CD4-positive, alpha-beta T cell treated with Interleukin-17A for 1 hour (primary cell): ENCODE data around the gene ST3GAL3.
A peak's percentile ranks its signal among the peaks of the same experiment; 100 is the strongest.
"Not testable (repeated sequence)": the region's sequence is repeated elsewhere in the genome, so short reads cannot be mapped to it uniquely, and the experiment has no call there.

Experiments used
- DNase-seq: peaks from one replicate; pipeline ENCODE4 v3.0.0-alpha.2; 2020

Gene ST3GAL3

DNA sequence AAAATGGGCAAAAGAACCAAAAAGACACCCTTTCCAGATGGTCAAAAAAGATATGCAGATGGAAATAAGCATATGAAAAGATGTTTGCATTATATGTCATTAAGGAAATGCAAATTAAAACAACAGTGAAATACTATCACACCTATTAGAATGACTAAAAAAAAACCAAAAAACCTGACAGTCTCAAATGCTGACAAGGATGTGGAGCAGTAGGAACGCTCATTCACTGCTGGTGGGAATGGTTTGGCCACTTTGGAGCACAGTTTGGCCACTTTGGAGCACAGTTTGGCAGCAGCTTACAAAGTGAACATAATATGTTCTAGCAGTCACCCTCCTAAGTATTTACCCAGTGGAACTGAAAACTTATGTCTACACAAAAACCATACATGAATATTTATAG, 121.2 kb downstream of the ST3GAL3 start:
- DNase-seq, result no peak

DNA sequence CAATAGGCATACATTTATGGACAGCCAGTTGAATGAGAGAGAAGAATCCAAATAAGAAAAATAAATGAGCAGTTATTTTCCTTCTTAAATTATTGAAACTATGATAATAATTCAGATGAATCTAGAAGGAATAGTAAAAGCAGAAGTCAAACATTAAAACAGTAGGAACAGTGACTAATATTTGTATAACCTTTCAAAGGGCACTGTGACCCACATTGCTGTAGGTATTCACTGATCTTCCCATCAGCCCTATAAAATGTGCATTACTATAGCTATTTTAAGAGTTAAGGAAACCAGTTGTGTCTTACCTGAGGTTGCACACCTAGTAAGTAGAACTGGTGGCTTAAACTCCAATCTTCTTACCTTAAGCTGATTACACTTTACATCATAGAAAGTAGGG, 123.5 kb downstream of the ST3GAL3 start:
- DNase-seq, result no peak

DNA sequence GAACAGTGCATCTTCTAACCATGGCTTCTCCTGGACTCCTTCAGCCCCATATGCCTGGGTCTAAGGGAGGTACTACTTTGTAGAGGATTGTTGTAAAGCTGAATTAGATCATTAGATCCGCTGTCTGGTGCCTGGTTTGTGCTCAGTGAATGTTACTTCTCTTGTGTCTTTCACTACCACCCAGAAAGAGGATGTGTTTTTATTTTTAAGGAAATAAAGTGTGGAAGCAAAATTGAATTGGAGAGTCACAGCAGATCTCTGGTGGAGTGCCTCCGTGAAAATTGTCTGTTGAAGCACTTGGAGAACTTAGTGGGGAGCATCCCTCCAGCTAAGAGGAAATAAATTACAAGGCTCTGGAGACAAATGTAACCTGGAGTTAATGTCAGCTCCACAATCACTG, 124.5 kb downstream of the ST3GAL3 start:
- DNase-seq, result no peak

DNA sequence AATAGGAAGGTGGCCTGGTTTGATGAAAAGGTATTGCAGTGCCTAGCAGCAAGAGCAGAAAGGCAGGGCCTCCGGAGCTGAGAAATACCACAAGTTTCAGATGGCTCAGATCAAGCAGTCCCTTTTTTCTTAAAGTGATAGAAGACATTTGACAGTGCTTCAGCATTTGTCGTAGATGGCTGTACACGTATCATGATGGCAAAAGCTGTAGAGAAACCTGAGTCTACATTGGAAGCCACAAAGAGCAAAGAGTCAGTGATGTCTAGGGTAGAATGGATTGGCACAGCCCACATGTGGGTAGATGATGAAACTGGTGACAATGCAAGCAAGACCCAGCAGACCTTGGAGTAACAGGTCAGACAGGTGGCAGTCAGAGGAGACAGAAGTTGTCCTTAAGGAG, 124.9 kb downstream of the ST3GAL3 start:
- DNase-seq, result no peak

DNA sequence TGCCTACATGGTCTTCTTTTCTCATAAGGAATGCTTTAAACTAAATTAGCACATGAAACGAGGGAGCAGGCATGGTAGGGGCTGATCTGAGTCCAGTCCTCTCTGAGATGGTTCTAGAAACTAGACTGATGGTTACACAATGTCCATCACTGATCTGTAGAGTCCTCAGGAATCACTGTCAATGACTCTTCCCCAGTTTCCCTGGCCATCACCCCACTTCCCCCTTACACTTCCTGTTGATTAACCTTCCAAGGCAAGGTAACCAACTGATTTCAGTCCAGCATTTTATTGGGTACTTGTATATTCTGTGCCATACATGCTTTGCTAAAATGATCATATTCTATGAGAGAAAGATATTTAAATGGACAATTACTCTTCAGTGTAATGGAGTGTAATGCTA, 125.7 kb downstream of the ST3GAL3 start:
- DNase-seq, result no peak

DNA sequence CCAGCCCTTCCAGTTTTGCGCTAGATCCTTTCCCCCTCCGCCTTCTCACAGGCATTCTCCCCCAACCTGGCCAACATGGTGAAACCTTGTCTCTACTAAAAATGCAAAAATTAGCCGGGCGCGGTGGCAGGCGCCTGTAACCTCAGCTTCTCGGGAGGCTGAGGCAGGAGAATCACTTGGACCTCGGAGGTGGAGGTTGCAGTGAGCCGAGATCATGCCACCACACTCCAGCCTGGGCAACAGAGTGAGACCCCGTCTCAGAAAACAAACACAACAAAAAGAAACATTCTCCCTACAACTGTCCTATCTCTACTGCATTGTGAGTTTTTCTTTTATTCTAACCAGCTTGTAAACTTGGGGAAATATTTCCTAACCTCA, 126.6 kb downstream of the ST3GAL3 start:
- not testable (repeated sequence) for DNase-seq

DNA sequence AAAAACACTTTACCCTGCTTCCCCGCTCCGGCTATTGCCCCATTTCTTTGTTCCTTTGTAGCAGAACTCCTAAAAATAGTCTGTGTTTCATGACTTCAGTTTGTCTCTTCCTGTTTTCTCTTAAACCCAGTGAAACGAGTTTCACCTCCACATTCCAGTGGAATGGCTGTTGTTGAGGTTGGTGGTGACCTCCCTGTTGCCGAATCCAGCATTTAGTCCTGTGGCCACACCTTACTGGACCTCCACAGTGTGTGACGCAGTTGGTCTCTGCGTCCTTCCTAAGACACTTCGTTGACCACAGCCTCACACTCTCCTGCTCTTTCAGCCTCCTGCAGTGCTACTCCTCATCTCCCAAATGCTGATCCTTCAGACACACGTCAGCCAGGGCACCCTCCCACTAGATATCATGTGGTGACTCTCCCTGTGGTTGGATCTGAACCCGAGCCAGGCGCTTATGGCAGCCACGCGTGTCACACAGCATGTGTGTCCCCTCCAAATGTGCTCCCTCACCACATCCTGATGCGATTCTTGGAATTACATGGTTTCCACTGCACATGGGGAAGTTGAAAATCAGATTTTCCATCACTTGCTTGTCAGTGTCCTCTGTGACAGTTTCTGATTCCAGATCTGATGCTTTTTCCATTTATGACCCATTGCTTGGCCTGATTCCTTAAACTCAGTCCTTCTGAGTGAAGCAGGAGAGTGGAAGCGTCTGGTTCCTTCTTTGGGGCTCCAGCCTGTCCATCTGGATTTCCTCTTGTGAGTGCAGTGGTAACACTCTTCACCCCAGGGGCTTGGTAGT, 127.1 kb downstream of the ST3GAL3 start:
- DNase-seq, result no peak

DNA sequence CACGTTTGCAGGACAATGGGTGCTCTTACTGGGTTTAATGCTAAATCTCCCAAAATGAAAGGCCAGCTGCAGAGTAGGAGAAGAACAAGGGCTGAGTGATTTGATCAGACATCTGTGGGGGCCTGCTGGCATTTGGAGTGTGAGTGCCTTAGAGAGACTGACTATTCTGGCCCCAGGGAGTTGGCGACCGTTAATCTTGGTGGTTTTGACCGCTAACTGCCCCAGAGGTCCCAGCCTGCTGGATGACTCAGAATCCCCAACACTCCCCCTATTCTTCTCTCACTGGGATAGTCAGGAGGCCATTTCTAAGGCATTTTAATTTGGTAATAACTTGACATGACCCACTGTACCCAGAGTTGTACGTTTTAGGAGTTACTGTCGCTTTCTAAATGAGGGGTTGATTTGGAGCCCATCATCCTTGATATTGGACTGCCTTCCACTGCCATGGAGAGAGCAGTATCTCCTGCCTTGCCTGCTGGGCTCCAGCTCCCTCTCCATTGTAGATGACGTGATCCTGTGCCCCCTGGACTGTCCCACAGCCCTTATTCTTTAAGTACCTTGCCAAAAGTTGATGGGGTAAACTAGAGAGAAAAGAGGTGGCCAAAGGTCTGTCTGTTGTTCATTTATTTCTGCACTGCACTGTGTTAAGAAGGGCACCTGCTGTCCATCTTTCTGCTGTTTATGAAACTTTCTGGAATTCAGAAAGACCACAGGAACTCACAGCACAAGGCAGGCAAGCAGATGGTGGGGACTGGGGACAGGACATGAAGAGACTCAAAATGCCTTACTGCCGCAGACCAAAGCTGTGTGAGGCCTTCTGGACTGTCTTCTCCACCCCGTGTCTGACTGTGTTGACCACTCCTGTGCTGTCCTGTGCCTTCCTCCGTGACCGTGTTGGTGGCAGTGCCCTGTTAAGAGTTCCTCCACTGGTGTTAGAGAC, 128.0 kb downstream of the ST3GAL3 start:
- DNase-seq, result no peak

DNA sequence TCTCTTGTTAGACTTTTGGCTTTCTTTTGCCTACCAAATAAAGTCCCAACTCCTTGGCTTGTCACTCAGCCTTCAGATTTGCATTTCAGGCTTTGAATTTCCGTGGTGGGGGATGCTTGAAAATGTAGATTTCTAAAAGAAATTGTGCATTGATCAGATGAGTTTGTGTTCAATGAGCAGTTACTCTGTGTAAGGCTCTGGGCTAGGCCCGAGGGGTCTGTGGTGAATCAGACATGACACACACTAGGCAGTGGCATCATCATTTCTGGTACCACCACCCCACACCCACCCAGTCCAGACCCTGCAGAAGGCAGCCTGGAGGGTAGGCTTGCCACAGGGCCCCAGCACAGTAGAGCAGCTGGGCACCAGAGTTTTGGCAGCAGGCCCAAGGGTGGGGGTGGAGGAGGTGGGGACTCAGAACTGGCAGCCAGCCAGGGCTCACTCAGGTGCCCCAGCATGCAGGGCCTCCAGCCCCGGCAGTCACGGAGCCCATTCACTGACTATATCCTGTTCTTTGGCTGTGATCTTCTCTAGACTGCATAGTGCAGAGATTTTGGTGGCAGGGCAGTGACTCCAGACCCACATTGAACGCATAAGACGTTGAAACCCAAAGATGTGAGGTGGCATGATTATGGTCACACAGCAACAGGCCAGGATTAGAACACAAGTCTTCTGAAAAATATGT, 129.1 kb downstream of the ST3GAL3 start:
- DNase-seq, result peak; percentile 53

DNA sequence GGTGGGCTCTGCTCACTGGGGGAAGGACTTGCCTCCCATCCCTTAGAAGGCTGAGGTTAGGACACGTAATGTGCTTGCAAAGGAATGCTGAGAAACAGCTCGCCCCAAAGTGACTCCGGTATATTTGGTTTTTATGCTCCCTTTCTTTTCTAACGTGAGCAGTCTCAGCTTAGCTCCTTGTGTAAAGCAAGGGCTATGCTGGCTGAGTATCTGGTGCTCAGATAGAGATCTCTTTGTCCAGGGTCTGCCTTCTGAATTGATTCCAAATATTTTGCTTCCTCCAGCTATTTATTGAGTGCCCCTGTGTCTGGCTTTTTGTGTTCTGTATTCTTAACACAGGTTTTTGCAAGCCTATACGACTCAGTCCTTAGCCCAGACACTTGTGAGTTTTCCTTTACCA, 131.7 kb downstream of the ST3GAL3 start:
- no peak for DNase-seq

DNA sequence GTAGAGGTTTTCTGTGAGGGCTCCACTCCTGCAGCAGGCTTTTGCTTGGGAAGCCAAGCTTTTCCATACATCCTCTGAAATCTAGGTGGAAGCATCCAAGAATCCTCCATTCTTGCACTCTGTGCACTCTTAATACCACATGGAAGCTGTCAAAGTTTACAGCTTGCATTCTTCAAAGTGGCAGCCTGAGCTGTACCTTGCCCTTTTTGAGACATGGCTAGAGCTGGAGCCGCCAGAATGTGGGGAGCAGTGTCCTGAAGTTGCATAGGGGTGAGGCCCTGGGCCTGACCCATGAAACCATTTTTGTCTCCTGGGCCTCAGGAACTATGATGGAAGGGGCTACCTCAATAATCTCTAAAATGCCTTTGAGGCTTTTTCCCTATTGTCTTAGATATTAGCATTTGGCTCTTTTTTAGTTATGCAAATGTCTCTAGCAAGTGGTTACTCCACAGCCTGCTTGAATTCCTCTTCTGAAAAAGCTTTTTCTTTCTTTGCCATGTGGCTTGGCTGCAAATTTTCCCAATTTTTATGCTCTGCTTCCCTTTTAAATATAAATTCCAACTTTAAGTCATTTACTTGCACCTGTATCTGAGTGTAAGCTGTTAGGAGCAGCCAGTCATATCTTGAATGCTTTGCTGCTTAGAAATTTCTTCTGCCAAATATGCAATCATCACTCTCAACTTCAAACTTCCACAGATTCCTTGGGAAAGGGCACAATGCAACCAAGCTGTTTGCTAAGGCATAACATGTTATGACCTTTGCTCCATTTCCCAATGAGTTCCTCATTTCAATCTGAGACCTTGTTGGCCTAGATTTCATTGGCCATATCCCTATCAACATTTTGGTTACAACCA, 134.2 kb downstream of the ST3GAL3 start:
- DNase-seq, result no peak

DNA sequence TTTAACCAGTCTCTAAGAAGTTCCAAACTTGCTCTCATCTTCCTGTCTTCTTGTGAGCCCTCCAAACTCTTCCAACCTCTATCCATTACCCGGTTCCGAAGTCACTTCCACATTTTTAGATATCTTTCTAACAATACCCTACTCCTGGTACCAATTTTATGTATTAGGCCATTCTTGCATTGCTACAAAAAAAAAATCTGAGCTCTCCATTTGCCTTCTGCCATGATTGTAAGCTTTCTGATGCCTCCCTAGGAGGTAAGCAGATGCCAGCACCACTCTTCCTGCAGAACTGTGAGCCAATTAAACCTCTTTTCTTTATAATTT, 134.8 kb downstream of the ST3GAL3 start:
- DNase-seq, result no peak

DNA sequence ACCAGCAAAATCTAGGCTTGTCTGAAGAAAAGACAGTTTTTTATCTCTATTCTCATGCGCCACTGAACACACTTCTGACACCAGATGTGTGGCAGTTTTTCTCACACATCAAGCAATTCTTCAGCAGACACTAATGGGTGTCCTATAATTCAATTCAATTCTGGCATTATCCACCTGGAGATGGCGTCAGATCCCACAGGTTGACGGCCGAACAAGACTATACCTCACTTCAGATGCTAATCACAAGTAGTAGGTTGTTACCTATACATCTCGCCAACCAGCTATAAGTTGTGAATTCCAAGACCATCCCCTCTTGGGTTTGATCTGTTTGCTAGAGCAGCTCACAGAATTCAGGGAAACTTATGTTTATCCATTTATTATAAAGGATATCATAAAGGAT, 136.3 kb downstream of the ST3GAL3 start:
- no peak for DNase-seq

DNA sequence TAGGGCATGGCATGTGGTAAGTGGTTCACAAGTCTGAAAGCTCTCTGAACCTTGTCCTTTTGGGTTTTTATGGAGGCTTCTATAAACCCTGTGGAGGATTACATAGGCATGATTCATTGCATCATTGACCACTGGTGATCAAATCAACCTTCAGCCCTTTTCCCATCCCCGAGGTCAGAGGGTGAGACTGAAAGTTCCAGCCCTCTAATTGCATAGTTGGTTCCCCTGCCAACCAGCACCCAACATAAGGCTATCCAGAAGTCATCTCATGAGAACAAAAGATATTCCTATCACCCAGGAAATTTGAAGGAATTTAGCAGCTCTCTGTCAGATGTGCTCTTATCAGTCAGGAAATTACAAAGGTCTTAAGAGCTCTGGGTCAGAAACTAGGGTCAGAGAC, 136.8 kb downstream of the ST3GAL3 start:
- DNase-seq, result no peak

DNA sequence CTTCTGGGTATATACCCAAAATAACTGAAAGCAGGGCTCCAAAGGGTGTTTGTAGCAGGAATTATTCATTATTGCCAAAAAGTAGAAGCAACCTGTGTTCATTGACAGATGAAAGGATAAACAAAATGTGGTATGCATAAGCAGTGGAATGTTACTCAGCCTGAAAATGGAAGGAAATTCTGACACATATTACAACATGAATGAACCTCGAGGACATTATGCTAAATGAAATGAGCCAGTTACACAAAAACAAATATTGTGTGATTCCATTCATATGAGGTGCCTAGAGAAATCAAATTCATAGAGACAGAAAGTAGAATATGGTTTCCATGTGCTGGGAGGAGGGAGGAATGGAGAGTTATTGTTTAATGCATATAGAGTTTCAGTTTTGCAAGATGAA, 140.0 kb downstream of the ST3GAL3 start:
- no peak for DNase-seq

DNA sequence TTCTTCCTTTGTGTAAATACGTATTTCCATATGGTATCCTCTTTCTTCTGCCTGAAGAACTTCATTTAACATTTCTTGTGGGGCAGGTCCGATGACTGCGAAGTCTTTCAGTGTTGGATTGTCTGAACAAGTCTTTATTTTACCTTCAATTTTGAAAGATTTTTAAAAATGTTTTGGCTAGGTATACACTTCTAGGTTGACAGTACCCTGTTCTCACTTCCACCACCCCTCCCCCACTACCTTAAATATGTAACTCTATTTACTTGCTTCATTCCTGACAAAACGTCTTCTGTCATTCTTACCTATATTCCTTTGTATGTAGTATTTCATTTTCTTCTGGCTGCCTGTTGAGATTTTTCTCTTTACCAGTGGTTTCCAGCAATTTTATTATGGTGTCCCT, 140.5 kb downstream of the ST3GAL3 start:
- DNase-seq, result no peak

DNA sequence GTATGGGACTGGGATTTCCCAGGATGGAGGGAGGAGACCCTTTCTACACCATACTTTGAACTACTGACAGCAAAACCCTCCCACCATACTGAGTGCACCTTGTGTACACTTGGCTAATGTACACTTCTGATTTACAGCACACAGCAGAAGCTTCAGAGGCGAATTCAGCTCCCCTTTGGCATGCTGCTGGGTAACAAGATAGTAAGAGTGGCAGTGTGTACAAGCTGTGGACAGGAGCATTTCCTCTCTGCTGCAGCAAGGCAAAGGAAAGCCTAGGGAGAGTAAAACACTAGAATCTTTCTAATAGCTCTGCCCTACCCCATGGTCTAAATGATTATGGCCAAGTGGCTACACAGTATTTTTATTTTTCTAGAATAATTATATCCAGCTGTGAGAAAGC, 142.3 kb downstream of the ST3GAL3 start:
- no peak for DNase-seq

DNA sequence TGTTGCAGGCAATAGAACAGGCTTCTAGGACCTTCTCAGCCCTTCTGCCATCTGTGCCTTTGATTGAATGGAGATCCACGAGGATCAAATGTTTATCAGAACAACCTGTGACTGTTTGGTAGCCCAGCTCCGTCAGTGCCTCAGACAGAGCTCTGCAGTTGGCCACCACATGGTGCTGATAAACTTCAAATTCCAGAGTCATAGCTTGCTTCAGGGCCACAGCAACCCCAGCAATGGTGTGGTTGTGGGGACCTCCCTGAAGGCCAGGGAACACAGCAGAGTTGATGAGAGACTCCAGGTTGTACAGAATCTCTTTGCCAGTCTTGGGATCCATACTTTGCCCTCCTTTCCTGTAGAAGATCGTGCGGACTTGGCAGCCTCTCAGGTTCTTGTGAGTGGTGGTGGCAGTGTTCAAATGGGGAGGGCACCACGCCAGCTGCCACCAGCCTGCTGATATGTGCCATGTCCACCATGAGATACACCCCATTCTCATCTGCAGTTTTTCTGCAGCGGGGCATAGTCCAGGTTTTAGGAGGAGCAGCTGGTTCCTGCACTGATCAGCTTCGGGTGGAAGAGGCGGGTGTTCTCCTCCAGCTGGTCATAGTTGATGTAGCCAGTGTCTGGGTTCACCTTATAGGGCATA, 143.4 kb downstream of the ST3GAL3 start:
- DNase-seq, result no peak

DNA sequence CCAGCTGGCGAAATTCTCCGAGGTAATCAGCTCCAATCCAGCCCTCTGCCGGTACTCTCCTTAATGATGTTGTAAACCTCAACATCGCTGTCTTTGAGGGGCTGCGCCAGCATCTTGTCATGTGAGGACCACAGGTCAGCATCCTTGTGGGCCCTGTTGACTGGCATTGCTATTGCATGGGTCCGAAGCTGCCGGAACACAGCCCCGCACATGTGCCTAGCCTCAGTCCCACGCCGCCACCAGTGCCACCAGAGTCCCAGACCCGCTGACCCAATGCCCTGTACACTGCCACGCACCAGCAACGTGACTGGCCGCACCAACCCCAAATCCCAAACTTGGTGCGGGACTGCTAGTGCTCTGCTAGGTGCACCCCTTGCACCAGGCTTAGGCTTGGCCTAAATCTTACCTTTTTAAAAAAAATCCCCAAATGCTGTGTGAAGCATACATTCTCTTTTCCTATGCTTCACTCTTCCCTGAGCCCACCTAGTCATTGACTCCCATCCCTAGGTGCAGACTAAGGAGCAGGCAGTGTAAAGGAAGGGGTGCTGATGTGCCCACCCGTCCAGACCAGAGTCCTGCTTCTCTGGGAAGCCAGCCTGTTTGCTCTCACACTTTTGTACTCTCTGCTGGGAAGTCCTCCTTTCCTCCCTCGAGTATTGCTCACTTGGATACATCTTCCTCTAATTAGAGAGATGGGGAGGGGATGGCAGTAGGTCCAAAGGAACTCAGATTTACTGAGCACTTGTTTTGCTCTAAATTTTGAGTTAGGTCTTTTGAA, 144.4 kb downstream of the ST3GAL3 start:
- no peak for DNase-seq

DNA sequence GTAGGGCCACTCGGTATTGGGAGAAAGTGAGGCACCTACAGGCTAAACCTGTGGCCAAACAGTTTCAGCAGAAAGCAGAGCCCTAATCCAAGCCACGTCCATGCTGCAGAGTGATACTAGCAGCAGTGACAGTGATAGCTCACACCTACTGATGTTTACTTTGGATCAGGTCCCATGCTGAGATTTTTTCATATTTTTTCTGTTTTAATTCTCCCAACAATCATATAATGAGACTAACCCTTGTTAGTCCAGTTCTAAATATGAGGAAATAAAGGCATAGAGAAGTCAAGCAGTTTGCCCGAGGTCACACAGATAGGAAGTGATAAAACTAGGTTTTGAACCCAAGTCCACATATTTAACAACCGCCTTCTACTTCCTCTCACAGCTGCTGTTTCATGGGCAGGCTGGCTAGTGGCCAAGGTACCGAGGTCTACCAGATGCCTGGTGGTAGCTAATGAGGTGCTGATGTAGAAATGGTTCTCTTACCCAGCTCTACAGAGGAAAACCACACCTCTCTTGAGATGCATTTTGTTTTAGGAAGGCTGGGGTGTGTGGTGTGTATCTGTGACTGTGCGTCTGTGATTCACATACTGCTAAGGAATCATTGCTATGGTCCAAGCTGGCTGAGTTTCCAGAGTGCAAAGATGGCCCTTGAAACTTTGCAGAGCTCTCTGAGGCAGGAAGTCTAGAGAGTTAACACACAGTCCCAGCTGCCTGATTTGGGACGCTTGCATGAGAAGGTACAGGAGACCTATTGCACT, 146.0 kb downstream of the ST3GAL3 start:
- peak; percentile 45 for DNase-seq

DNA sequence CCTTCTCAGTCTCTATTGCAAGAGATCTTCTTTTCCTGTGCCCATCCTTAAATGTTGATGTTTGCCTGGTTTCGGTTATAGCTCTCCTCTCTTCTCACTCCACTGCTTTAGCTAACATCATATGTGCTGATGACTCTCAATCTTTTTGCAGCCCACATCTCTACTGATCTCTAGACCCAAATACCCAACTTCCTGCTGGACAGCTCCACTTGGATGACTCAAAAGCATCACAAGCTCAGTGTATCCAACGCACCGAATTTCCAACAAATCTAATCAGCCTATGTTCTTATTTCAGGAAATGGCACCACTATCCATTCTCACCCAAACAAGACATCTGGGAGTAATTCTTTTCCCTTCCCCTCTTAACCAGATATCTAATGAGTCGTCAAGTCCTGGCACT, 147.1 kb downstream of the ST3GAL3 start:
- DNase-seq, result no peak
